Keratinocyte (primary cell): ENCODE measurements around the gene CIRBP. TPM values are rescaled to one million over a fixed set of nuclear protein-coding genes. Genes with fewer than 3 reads are reported as not detected.

Experiments
- DNase-seq: peaks from one replicate; pipeline ENCODE4 v3.0.0-alpha.2; 2011; ENCODE audit warnings: low read depth, missing footprints, low spot score
- FAIRE-seq: peaks from 2 replicates; lab custom pipeline; 2011; peaks lifted over from hg19 to GRCh38; lab: Jason Lieb, UNC
- H2AFZ ChIP-seq: 2 replicates; pipeline ENCODE4 v1.6.0; 2012; ENCODE audit warnings: low read length, control low read depth, inconsistent platforms; ENCODE audit not compliant: control insufficient read depth
- H3K27ac ChIP-seq: 2 replicates; pipeline ENCODE4 v1.5.1; 2011; ENCODE audit warnings: low read length; ENCODE audit not compliant: control insufficient read depth, insufficient read depth
- H3K27me3 ChIP-seq: 3 replicates; pipeline ENCODE4 v1.6.0; 2011; ENCODE audit warnings: low read length; ENCODE audit not compliant: control insufficient read depth, insufficient read depth; ENCODE audit errors: extremely low read depth
- H3K36me3 ChIP-seq, 2 experiments: 2 replicates in 1 of 2; 3 replicates in 1 of 2; pipeline ENCODE4 v1.5.1; 2011; ENCODE audit warnings: low read length in 2 of 2, mild to moderate bottlenecking in 1 of 2; ENCODE audit not compliant: control insufficient read depth in 2 of 2, insufficient read depth in 2 of 2; ENCODE audit errors: extremely low read depth in 1 of 2
- H3K4me1 ChIP-seq: 3 replicates; pipeline ENCODE4 v1.5.1; 2011; ENCODE audit warnings: low read length; ENCODE audit not compliant: control insufficient read depth, insufficient read depth; ENCODE audit errors: extremely low read depth
- H3K4me2 ChIP-seq: 3 replicates; pipeline ENCODE4 v1.6.0; 2011; ENCODE audit warnings: low read depth, low read length; ENCODE audit not compliant: control insufficient read depth, insufficient read depth; ENCODE audit errors: extremely low read depth
- H3K4me3 ChIP-seq, 3 experiments: fragments of 200-600 bp in 1 of 3; sonication (generic) in 1 of 3; 2 replicates in 2 of 3; 3 replicates in 1 of 3; pipeline ENCODE4 v1.5.1; 2011 to 2016; ENCODE audit warnings: low read length in 3 of 3, mild to moderate bottlenecking in 3 of 3, control low read depth in 2 of 3, inconsistent platforms in 1 of 3, low read depth in 1 of 3, mixed read lengths in 1 of 3, mixed run types in 1 of 3, moderate library complexity in 1 of 3; ENCODE audit not compliant: control insufficient read depth in 2 of 3, insufficient read depth in 2 of 3; ENCODE audit errors: extremely low read depth in 1 of 3
- H3K79me2 ChIP-seq: 2 replicates; pipeline ENCODE4 v1.6.0; 2012; ENCODE audit warnings: low read length; ENCODE audit not compliant: control insufficient read depth, insufficient read depth
- H3K9ac ChIP-seq: 3 replicates; pipeline ENCODE4 v1.6.0; 2011; ENCODE audit warnings: low read length; ENCODE audit not compliant: control insufficient read depth, insufficient read depth; ENCODE audit errors: extremely low read depth
- H3K9me1 ChIP-seq: 3 replicates; pipeline ENCODE4 v1.6.0; 2011; ENCODE audit warnings: low read length; ENCODE audit not compliant: control insufficient read depth, insufficient read depth; ENCODE audit errors: extremely low read depth
- H3K9me3 ChIP-seq: 2 replicates; pipeline ENCODE4 v1.5.1; 2012; ENCODE audit warnings: low read depth, low read length; ENCODE audit not compliant: control insufficient read depth
- H4K20me1 ChIP-seq: 3 replicates; pipeline ENCODE4 v1.6.0; 2011; ENCODE audit warnings: low read length; ENCODE audit not compliant: control insufficient read depth, insufficient read depth; ENCODE audit errors: extremely low read depth
- EZH2 ChIP-seq: IDR thresholded peaks from one replicate; pipeline ENCODE4 v1.6.1; 2012; ENCODE audit warnings: inconsistent platforms, mild to moderate bottlenecking, low read length, moderate library complexity
- dilution Hi-C: fragments of 300-500 bp; cut with MboI; formaldehyde crosslinking; loops from one replicate; pipeline ENCODE4 v1.7.0; 2020; ENCODE audit warnings: low sequenced_read_pairs; ENCODE audit not compliant: extremely low pct_ligation_motif_present
- polyA plus RNA-seq, 5 experiments: library from polyadenylated mRNA; depleted of rRNA in 3 of 5; stranded (reverse) in 3 of 5; stranded (forward) in 1 of 5; unstranded in 1 of 5; fragments of >200 nt; gene quantifications; 1 replicate in 1 of 5; 2 replicates in 3 of 5; 3 replicates in 1 of 5; pipeline versions ENCODE4 v1.2.1 to v1.2.3, GENCODE V29; 2011 to 2012; ENCODE audit warnings: missing spikeins in 2 of 5, low read depth in 1 of 5, low replicate concordance in 1 of 5
- TF ChIP-seq, protein P1 (sequence below), 3 experiments: IDR thresholded peaks in 1 of 3; conservative IDR thresholded peaks in 1 of 3; optimal IDR thresholded peaks in 1 of 3; 2 replicates in 2 of 3; 3 replicates in 1 of 3; pipeline versions ENCODE3 to v1.5.1; 2011; ENCODE audit warnings: low read length in 3 of 3, mild to moderate bottlenecking in 3 of 3, moderate library complexity in 2 of 3, control low read depth in 1 of 3, inconsistent platforms in 1 of 3; ENCODE audit not compliant: insufficient read depth in 2 of 3; ENCODE audit errors: extremely low read depth in 1 of 3

CIRBP gene
- polyA plus RNA-seq, 1 donor (not counting 4 experiments of a cell fraction or from before 2014, with no cell fraction given), result 113 TPM

DNA sequence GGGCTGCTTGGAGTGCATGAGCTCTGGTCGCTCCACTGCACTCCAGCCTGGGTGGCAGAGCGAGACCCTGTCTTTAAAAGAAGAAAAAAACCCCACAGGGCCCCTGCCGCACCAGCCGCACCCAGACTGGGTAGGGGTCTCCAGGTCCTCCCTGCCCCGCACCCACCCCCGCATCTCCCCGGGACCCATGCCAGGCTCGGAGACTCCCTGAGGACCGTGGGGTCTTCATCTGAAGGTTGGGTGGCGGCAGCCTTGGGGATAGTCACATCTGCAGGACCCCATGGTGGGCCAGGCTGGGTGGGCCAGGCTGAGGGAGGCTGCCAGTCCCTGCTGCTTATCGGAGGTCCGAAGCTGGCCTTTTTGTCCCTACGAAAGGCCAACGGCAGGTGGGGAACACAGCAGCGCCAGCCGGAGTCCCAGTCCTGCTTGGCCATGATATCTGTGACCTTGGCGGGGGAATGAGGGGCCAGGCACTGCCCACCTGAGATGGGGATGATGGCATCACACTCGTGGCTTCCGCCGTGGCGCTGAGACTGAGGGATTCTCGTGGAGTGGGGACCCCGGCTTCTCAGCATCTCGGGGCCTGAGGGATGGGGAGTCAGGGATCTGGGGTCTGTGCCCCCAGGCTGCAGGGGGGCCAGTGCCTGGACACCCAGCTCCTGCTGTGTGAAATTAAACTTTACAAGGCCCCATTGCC is 27.6 kb downstream of the CIRBP start:
- Histone ChIP-seq H3K27me3 (peaks cover 48% of the 10 kb centered on the region), H3K9me1 (no peaks in the 10 kb centered on the region), H3K27ac (no peak overlapping the region), H4K20me1 (no peaks in the 10 kb centered on the region), H3K4me3 (no peak overlapping the region), H3K36me3 (no peaks in the 10 kb centered on the region), H3K9me3 (no peaks in the 10 kb centered on the region), H3K9ac (no peak overlapping the region), H3K4me1 (no peaks in the 10 kb centered on the region), H3K4me2 (no peak overlapping the region), H3K79me2 (no peaks in the 10 kb centered on the region), H2AFZ (no peak overlapping the region)
- no peak for TF ChIP-seq EZH2
- TF ChIP-seq, protein P1, sequence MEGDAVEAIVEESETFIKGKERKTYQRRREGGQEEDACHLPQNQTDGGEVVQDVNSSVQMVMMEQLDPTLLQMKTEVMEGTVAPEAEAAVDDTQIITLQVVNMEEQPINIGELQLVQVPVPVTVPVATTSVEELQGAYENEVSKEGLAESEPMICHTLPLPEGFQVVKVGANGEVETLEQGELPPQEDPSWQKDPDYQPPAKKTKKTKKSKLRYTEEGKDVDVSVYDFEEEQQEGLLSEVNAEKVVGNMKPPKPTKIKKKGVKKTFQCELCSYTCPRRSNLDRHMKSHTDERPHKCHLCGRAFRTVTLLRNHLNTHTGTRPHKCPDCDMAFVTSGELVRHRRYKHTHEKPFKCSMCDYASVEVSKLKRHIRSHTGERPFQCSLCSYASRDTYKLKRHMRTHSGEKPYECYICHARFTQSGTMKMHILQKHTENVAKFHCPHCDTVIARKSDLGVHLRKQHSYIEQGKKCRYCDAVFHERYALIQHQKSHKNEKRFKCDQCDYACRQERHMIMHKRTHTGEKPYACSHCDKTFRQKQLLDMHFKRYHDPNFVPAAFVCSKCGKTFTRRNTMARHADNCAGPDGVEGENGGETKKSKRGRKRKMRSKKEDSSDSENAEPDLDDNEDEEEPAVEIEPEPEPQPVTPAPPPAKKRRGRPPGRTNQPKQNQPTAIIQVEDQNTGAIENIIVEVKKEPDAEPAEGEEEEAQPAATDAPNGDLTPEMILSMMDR (optimal IDR thresholded peaks at IDR 0.05 in 1 of 3, IDR thresholded peaks at IDR 0.05 in 1 of 3, conservative IDR thresholded peaks at IDR 0.05 in 1 of 3; ENCODE audit: extremely low read depth in 1 of 3, insufficient read depth in 2 of 3, low read length in 3 of 3), result no peak
- DNase-seq (no peak), FAIRE-seq (no peak)
- dilution Hi-C loops, result no loop called here

DNA sequence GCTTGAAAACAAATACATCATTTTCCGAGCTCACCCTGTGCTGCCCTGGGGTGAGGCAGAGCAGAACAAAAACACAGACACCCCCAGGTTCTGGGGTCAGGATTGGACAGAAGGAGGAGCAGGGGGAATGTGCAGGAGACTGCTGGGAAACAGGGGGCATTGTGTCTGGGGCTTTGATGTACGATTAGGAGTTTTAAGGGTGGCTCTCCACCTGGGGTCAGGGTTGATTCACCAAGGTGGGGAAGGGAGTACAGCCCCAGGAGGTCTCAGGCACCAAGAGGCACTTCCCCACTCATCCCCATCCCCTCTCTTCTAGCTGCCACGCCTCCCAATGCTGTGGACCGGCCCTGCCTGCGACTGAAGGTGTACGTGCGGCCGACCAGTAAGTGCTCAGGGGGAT is 29.1 kb downstream of the CIRBP start:
- dilution Hi-C loops, result no loop called here
- no peaks in the 10 kb centered on the region for H3K36me3 ChIP-seq
- no peak overlapping the region for H3K27ac ChIP-seq
- H3K79me2 ChIP-seq, result no peaks in the 10 kb centered on the region
- H3K4me1 ChIP-seq, result no peaks in the 10 kb centered on the region
- FAIRE-seq (no peak), DNase-seq (no peak)
- H3K4me2 ChIP-seq, result no peak overlapping the region
- no peak overlapping the region for H3K4me3 ChIP-seq
- H3K9ac ChIP-seq, result no peak overlapping the region
- H4K20me1 ChIP-seq, result no peaks in the 10 kb centered on the region
- H3K9me3 ChIP-seq, result no peaks in the 10 kb centered on the region
- peaks cover 33% of the 10 kb centered on the region for H3K27me3 ChIP-seq
- no peaks in the 10 kb centered on the region for H3K9me1 ChIP-seq
- no peak overlapping the region for H2AFZ ChIP-seq
- TF ChIP-seq, protein P1 (optimal IDR thresholded peaks at IDR 0.05 in 1 of 3, IDR thresholded peaks at IDR 0.05 in 1 of 3, conservative IDR thresholded peaks at IDR 0.05 in 1 of 3; ENCODE audit: extremely low read depth in 1 of 3, insufficient read depth in 2 of 3, low read length in 3 of 3), result no peak
- TF ChIP-seq EZH2, result no peak
